Type B pancreatic cell (in vitro differentiated cells): ENCODE results near the gene NIT2. TPM values are rescaled to one million over a fixed set of nuclear protein-coding genes. Genes with fewer than 3 reads are reported as not detected.

Experiments
- DNase-seq: peaks from one replicate; pipeline ENCODE4 v3.0.0; 2021; ENCODE audit warnings: mixed read lengths; ENCODE audit not compliant: unreplicated experiment; ENCODE audit errors: extremely low spot score
- H3K27ac Mint-ChIP-seq: 2 replicates; pipeline ENCODE4 v1.8.0; 2021; ENCODE audit warnings: mild to moderate bottlenecking, mixed read lengths
- H3K27me3 Mint-ChIP-seq: 2 replicates; pipeline ENCODE4 v1.8.0; 2021; ENCODE audit warnings: mixed read lengths
- H3K36me3 Mint-ChIP-seq: 2 replicates; pipeline ENCODE4 v1.8.0; 2021; ENCODE audit warnings: mixed read lengths
- H3K4me1 Mint-ChIP-seq: one replicate; pipeline ENCODE4 v1.8.0; 2021; ENCODE audit warnings: mixed read lengths; ENCODE audit not compliant: unreplicated experiment
- H3K4me3 Mint-ChIP-seq: 2 replicates; pipeline ENCODE4 v1.8.0; 2021; ENCODE audit warnings: mild to moderate bottlenecking, mixed read lengths
- H3K9me3 Mint-ChIP-seq: 2 replicates; pipeline ENCODE4 v1.8.0; 2021; ENCODE audit warnings: mixed read lengths
- long read RNA-seq: library from polyadenylated mRNA; unstranded; transcript quantifications from one replicate; pipeline ENCODE4 v2.0.0, GENCODE V29; 2020
- total RNA-seq: library from RNA; stranded (reverse); gene quantifications from 2 replicates; pipeline ENCODE4 v1.2.1, GENCODE V29; 2021; ENCODE audit warnings: low replicate concordance
- TF ChIP-seq, protein P1 (sequence below): fragments of 200-600 bp; sonication (generic); conservative IDR thresholded peaks from 2 replicates; pipeline ENCODE4 v1.5.0; 2021; ENCODE audit warnings: antibody characterized with exemption, mild to moderate bottlenecking

The NIT2 gene
- 33.2 and 34.5 TPM in 2 replicates for total RNA-seq
- long read RNA-seq, full-length matches to known transcripts, result 51 of 62 reads
- long read RNA-seq, partial matches to known transcripts, result 4 of 62 reads
- long read RNA-seq, other reads (novel, unspliced or antisense), result 7 of 62 reads

DNA sequence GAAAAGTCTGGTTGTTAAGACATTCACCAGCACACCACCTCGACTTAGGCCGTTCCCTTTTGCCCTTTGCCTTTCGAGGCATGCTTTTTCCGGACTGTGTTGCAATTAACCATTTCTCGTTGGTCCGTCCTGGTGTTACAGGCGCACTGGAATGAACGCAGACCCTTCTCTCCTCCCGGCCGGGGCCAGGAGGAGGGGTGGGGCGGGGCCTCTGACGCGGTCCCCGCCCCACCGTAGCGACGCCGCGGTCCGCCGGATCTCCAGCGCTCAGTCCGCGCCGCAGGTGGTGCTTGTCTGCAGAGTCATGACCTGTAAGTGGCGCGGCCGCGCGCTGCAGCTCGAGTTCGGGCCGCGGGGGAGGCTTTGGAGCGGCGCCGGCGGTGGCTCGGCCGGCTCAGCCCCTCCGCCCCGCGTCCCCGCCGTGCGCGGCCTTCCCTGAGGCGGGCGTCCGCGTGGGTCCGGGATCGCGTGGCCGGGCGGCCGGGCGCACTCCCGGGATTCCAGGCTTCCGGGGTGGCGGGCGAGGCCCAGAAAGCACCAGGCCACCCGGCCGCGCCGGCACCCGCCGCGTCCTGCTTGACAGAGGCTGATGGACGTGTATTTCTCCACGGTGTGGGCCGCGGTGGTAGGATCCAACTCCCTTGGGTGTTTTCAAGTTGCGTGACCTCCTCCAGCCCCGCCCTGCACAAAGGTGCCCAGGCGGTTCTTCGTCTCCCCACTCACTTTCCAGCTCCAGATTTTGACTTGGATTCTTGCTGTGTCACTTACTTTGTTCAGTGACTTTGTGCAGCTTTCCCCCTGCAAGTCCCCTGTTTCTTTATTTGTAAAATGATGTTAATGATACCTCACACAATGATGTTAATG is at the start of gene NIT2:
Gene NIT2, plus strand, starts transcription at position 270 of the 864 bp plus-strand sequence. Its CDS starts 35 bp downstream, at position 305.
- Mint-ChIP-seq H3K4me3 (peak within 1 kb of the TSS; percentile 92), H3K36me3 (peaks cover 3% of the 10 kb centered on the region)
- DNase-seq, result peak; percentile 85

DNA sequence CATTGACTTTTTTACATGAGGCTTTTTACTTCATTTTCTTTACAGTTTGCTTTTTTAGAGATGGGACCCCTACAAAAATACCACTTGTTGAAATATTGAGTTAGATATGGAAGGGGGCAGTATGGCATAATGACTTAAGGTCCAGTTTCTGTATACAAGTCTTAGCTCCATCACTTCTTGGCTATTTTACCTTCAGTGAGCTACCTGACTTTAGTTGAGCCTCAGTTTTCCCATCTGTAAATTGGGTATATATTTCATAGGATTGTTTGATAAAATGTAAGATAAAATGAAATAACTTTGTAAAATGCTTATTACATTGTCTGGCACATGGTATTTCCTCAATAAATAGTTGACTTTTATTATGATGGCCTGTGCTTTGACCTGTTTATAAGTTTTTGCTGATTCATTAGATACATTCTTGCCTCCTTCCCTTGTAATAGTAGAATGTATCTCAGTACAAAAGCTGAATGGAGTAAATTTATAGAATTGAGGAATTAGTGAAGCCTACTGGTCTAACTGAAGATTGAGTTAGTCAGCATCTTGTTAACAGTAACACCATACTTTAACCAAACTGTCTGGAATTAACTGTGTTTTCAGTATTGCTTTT is 46.2 kb upstream of the NIT2 start:
- H3K4me3 Mint-ChIP-seq, result no peak overlapping the region
- no peaks in the 10 kb centered on the region for H3K4me1 Mint-ChIP-seq
- no peak overlapping the region for H3K27ac Mint-ChIP-seq
- no peak for DNase-seq
- H3K9me3 Mint-ChIP-seq, result no peaks in the 10 kb centered on the region
- H3K36me3 Mint-ChIP-seq, result peaks cover 13% of the 10 kb centered on the region
- TF ChIP-seq, protein P1, sequence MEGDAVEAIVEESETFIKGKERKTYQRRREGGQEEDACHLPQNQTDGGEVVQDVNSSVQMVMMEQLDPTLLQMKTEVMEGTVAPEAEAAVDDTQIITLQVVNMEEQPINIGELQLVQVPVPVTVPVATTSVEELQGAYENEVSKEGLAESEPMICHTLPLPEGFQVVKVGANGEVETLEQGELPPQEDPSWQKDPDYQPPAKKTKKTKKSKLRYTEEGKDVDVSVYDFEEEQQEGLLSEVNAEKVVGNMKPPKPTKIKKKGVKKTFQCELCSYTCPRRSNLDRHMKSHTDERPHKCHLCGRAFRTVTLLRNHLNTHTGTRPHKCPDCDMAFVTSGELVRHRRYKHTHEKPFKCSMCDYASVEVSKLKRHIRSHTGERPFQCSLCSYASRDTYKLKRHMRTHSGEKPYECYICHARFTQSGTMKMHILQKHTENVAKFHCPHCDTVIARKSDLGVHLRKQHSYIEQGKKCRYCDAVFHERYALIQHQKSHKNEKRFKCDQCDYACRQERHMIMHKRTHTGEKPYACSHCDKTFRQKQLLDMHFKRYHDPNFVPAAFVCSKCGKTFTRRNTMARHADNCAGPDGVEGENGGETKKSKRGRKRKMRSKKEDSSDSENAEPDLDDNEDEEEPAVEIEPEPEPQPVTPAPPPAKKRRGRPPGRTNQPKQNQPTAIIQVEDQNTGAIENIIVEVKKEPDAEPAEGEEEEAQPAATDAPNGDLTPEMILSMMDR, result no peak
- H3K27me3 Mint-ChIP-seq, result no peaks in the 10 kb centered on the region

More for the DNA sequence above, at the start of gene NIT2:
- H3K27me3 Mint-ChIP-seq, result no peaks in the 10 kb centered on the region
- TF ChIP-seq, protein P1, result no peak
- H3K27ac Mint-ChIP-seq, result peak within 1 kb of the TSS; percentile 87
- H3K9me3 Mint-ChIP-seq, result no peaks in the 10 kb centered on the region
- peaks cover 11% of the 10 kb centered on the region for H3K4me1 Mint-ChIP-seq

GRCh38 chr3:100289339-100289738 is 45.2 kb upstream of the NIT2 start:
- Mint-ChIP-seq H3K36me3 (peaks cover 13% of the 10 kb centered on the region), H3K27me3 (no peaks in the 10 kb centered on the region), H3K9me3 (no peaks in the 10 kb centered on the region), H3K4me3 (no peak overlapping the region), H3K4me1 (no peaks in the 10 kb centered on the region), H3K27ac (no peak overlapping the region)
- TF ChIP-seq, protein P1, result no peak
- no peak for DNase-seq

GRCh38 chr3:100295089-100295488 is 39.5 kb upstream of the NIT2 start:
- Mint-ChIP-seq H3K4me1 (peaks cover 5% of the 10 kb centered on the region), H3K9me3 (no peaks in the 10 kb centered on the region), H3K27me3 (no peaks in the 10 kb centered on the region), H3K27ac (no peak overlapping the region), H3K4me3 (no peak overlapping the region), H3K36me3 (peaks cover 10% of the 10 kb centered on the region)
- no peak for DNase-seq
- TF ChIP-seq, protein P1, result no peak

DNA sequence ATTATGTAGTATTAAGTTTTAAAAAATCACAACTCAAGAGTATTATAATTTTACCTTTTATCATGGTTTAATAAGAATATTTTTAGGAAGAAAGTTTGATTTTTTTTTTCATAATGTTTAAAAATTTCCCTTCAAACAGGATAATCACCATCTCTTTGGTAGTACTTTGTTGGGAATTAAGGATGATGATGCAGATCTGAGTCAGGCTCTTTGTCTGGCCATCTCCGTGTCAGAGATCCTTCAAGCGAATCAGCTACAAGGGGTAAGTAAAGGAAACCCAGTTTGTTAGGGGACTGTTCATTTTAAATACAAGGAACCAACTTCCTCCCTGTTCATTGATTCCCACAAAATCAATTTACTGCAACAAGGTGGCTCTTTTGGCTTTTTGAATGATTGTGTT is 36.8 kb upstream of the NIT2 start:
- Mint-ChIP-seq H3K27ac (no peak overlapping the region), H3K36me3 (peaks cover 18% of the 10 kb centered on the region), H3K27me3 (no peaks in the 10 kb centered on the region), H3K4me1 (peaks cover 5% of the 10 kb centered on the region), H3K4me3 (no peak overlapping the region), H3K9me3 (no peaks in the 10 kb centered on the region)
- TF ChIP-seq, protein P1, result no peak
- DNase-seq, result no peak
